Breast epithelium (tissue), 3 donors: ENCODE data around the gene AKT3.
"Not testable (repeated sequence)": the region's sequence is repeated elsewhere in the genome, so short reads cannot be mapped to it uniquely, and the experiment has no call there.

ENCODE experiments used
- CTCF ChIP-seq, 3 donors: fragments of 450-650 bp; IDR thresholded peaks; one replicate each; pipeline ENCODE4 v1.5.1; 2016 to 2017; ENCODE audit warnings: antibody characterized with exemption in 3 of 3, mild to moderate bottlenecking in 3 of 3, moderate library complexity in 3 of 3
- POLR2A ChIP-seq: fragments of 450-650 bp; IDR thresholded peaks from one replicate; pipeline ENCODE4 v1.6.1; 2016; ENCODE audit warnings: antibody characterized with exemption, mild to moderate bottlenecking, moderate library complexity
- POLR2AphosphoS5 ChIP-seq, 3 donors: sonication (generic); formaldehyde crosslinking; IDR thresholded peaks; one replicate each; pipeline ENCODE4 v1.6.1; 2017; ENCODE audit warnings: antibody characterized with exemption in 3 of 3

GRCh38 chr1:243877058-243877457, 27.0 kb upstream of the AKT3 start:
- TF ChIP-seq POLR2A; CTCF (IDR thresholded peaks at IDR 0.05); POLR2AphosphoS5 (IDR thresholded peaks at IDR 0.05): not testable (repeated sequence)
